Hepatocyte (in vitro differentiated cells): Measurements from ENCODE around the gene DAB2IP. TPM values are rescaled to one million over a fixed set of nuclear protein-coding genes. Genes with fewer than 3 reads are reported as not detected.

Experiments
- DNase-seq: peaks from one replicate; pipeline ENCODE4 v3.0.0-alpha.2; 2016; ENCODE audit warnings: low spot score
- H2AFZ ChIP-seq: fragments of 200-600 bp; sonication (generic); 2 replicates; pipeline ENCODE4 v1.6.0; 2016; ENCODE audit warnings: antibody characterized with exemption, mild to moderate bottlenecking
- H3K27ac ChIP-seq: fragments of 200-600 bp; sonication (generic); 2 replicates; pipeline ENCODE4 v1.5.1; 2016; ENCODE audit warnings: mild to moderate bottlenecking
- H3K27me3 ChIP-seq: fragments of 200-600 bp; sonication (generic); 2 replicates; pipeline ENCODE4 v1.6.1; 2016
- H3K36me3 ChIP-seq: fragments of 200-600 bp; sonication (generic); replicated peaks from 2 replicates; pipeline ENCODE4 v1.5.1; 2016; ENCODE audit warnings: low read depth; ENCODE audit not compliant: insufficient read depth
- H3K4me1 ChIP-seq: fragments of 200-600 bp; sonication (generic); 2 replicates; pipeline ENCODE4 v1.5.1; 2016; ENCODE audit warnings: mild to moderate bottlenecking, moderate library complexity; ENCODE audit not compliant: insufficient read depth
- H3K4me2 ChIP-seq: fragments of 200-600 bp; sonication (generic); 2 replicates; pipeline ENCODE4 v1.6.0; 2016
- H3K4me3 ChIP-seq: fragments of 200-600 bp; sonication (generic); 2 replicates; pipeline ENCODE4 v1.5.1; 2016; ENCODE audit warnings: mild to moderate bottlenecking
- H3K79me2 ChIP-seq: fragments of 200-600 bp; sonication (generic); 2 replicates; pipeline ENCODE4 v1.6.0; 2017; ENCODE audit warnings: mild to moderate bottlenecking
- H3K9me2 ChIP-seq: fragments of 200-600 bp; sonication (generic); replicated peaks from 2 replicates; pipeline ENCODE4 v1.6.0; 2017; ENCODE audit warnings: mild to moderate bottlenecking; ENCODE audit not compliant: insufficient read depth
- H3K9me3 ChIP-seq: fragments of 200-600 bp; sonication (generic); 2 replicates; pipeline ENCODE4 v1.5.1; 2016; ENCODE audit warnings: low read depth, mild to moderate bottlenecking
- H4K20me1 ChIP-seq: fragments of 200-600 bp; sonication (generic); 2 replicates; pipeline ENCODE4 v1.6.0; 2016; ENCODE audit warnings: mild to moderate bottlenecking; ENCODE audit not compliant: insufficient read depth, poor library complexity, severe bottlenecking
- EZH2 ChIP-seq: fragments of 200-600 bp; sonication (generic); IDR thresholded peaks from 2 replicates; pipeline ENCODE4 v1.6.1; 2016; ENCODE audit warnings: antibody characterized with exemption, mild to moderate bottlenecking, borderline replicate concordance
- EZH2phosphoT487 ChIP-seq: fragments of 200-600 bp; sonication (generic); IDR thresholded peaks from one replicate; pipeline ENCODE4 v1.6.1; 2018; ENCODE audit warnings: antibody characterized with exemption, mild to moderate bottlenecking, low read depth, moderate library complexity; ENCODE audit not compliant: unreplicated experiment, severe bottlenecking
- WGBS: methylation state at CpG from one replicate; pipeline ENCODE4 v1.1.6; 2016; ENCODE audit warnings: low lambda C conversion rate; ENCODE audit errors: missing lambda C conversion rate; 5-methylcytosine and 5-hydroxymethylcytosine counted together
- polyA plus RNA-seq: library from polyadenylated mRNA; unstranded; fragments of >200 nt; fragmentation: Nextera tagmentation; extraction: Ambion mirVana; gene quantifications from 2 replicates; pipeline ENCODE4 v1.2.1, GENCODE V29; 2016
- total RNA-seq: library from RNA; depleted of rRNA; stranded (reverse); fragments of >200 nt; gene quantifications from 2 replicates; pipeline ENCODE4 v1.2.3, GENCODE V29; 2014
- TF ChIP-seq, protein P1 (sequence below): fragments of 200-600 bp; sonication (generic); IDR thresholded peaks from 2 replicates; pipeline ENCODE4 v1.5.1; 2016; ENCODE audit warnings: antibody characterized with exemption, mild to moderate bottlenecking; ENCODE audit not compliant: poor library complexity

Gene DAB2IP
- total and polyA plus RNA-seq, 2 experiments from 2014 or later = 11.6 to 31.0 TPM

DNA sequence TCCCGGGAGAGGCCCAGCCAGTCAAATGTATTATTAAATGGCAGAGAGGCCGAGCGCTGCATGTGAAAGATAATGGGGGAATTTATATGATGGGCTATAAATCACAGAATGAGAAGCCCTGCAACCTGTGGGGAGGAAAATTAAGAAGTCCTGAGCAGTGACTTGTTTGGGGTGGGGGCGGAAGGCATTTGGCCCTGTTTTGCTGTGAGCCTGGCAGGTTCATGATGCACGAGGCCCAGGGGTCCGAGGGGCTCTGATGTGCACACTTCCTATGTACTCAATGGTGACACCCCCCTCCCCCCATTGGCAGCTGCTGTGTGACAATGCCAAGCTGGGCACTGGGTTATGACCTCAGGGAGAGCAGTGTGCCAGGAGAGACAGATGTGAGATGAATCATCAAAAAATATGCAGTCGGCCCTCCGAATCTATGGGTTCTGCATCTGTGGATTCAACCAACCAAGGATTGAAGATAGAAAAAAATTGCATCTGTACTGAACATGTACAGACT lies 13.7 kb upstream of the DAB2IP start:
- no peaks in the 10 kb centered on the region for H3K36me3 ChIP-seq

DNA sequence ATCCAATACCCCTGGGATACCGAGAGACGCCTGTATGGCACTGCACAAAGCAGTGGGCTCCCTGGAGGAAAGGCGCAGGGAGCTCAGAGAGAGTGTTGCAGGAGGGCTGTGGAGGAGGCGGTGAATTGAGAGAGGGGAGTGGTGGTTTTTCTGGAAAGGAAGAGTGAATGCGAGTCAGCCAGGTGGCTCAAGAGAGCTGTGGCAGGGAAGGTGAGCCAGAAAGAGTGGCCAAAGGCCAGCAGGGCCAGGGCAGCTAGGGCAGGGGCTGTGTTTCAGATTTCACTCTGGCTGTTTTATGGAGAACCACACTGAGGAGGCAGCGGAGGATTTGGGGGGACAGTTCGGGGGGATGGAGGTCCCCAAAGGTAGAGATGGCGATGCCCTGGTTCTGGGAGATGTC lies 13.0 kb upstream of the DAB2IP start:
- no peak for DNase-seq
- Histone ChIP-seq H3K27me3 (no peaks in the 10 kb centered on the region), H4K20me1 (no peaks in the 10 kb centered on the region), H3K4me3 (no peak overlapping the region), H3K27ac (no peak overlapping the region), H3K9me2 (no peaks in the 10 kb centered on the region), H3K79me2 (no peaks in the 10 kb centered on the region), H3K4me2 (no peak overlapping the region), H3K36me3 (no peaks in the 10 kb centered on the region), H3K4me1 (peaks cover 30% of the 10 kb centered on the region), H3K9me3 (no peaks in the 10 kb centered on the region), H2AFZ (no peak overlapping the region)
- TF ChIP-seq, protein P1, sequence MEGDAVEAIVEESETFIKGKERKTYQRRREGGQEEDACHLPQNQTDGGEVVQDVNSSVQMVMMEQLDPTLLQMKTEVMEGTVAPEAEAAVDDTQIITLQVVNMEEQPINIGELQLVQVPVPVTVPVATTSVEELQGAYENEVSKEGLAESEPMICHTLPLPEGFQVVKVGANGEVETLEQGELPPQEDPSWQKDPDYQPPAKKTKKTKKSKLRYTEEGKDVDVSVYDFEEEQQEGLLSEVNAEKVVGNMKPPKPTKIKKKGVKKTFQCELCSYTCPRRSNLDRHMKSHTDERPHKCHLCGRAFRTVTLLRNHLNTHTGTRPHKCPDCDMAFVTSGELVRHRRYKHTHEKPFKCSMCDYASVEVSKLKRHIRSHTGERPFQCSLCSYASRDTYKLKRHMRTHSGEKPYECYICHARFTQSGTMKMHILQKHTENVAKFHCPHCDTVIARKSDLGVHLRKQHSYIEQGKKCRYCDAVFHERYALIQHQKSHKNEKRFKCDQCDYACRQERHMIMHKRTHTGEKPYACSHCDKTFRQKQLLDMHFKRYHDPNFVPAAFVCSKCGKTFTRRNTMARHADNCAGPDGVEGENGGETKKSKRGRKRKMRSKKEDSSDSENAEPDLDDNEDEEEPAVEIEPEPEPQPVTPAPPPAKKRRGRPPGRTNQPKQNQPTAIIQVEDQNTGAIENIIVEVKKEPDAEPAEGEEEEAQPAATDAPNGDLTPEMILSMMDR = no peak
- TF ChIP-seq EZH2phosphoT487 = no peak
- no peak for TF ChIP-seq EZH2
- 96% methylated on average over 8 of the region's 8 CpGs for WGBS

More for the DNA sequence above, 13.7 kb upstream of the DAB2IP start:
- Histone ChIP-seq H2AFZ (no peak overlapping the region), H3K27ac (no peak overlapping the region), H3K27me3 (no peaks in the 10 kb centered on the region), H4K20me1 (no peaks in the 10 kb centered on the region), H3K9me2 (no peaks in the 10 kb centered on the region), H3K79me2 (no peaks in the 10 kb centered on the region), H3K4me1 (peaks cover 30% of the 10 kb centered on the region), H3K9me3 (no peaks in the 10 kb centered on the region), H3K4me3 (no peak overlapping the region), H3K4me2 (no peak overlapping the region)
- WGBS = 77% methylated on average over 8 of the region's 8 CpGs
- TF ChIP-seq EZH2 (no peak), EZH2phosphoT487 (no peak)
- TF ChIP-seq, protein P1 = no peak
- DNase-seq = no peak

DNA sequence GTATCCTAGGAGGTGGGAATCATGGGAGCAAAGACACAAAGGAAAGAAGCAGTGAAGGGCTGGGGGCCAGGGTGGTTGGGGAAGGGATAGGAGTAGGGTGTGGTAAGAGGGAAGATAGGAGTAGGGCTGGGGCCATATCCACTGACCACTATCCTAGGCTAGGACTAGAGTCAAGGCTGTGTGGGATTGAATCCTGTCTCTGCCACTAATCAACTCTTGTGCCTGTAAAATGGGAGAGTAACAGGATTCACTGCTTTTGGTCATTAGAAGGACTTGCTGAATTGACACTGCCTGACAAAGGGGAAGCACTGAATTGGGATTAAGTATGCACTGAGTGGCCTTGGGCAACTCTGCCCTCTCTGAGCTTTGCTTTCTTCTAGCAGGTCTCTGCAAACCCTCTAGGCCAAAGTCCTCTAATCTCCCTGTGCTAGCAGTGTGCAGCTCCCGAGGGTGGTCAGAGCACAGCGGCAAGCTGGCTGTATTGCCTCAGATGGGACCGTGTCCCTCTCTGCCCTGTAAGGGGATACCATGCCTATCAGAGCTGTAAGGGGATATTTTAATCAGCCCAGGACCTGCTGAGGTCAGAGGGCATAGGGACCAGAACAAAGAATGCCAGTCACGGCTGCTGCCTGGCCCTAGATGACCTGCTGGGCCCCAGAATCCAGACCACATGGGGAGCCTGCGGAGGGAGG lies 12.4 kb upstream of the DAB2IP start:
- no peaks in the 10 kb centered on the region for H3K9me2 ChIP-seq
- no peak overlapping the region for H3K4me3 ChIP-seq
- TF ChIP-seq EZH2 (no peak), EZH2phosphoT487 (no peak)
- TF ChIP-seq, protein P1 = no peak
- H3K9me3 ChIP-seq = no peaks in the 10 kb centered on the region
- no peaks in the 10 kb centered on the region for H3K36me3 ChIP-seq
- H3K79me2 ChIP-seq = no peaks in the 10 kb centered on the region
- no peak overlapping the region for H2AFZ ChIP-seq
- 79% methylated on average over 5 of the region's 5 CpGs for WGBS
- H3K4me2 ChIP-seq = no peak overlapping the region
- DNase-seq = no peak
- H3K27me3 ChIP-seq = no peaks in the 10 kb centered on the region
- H4K20me1 ChIP-seq = no peaks in the 10 kb centered on the region
- peaks cover 27% of the 10 kb centered on the region for H3K4me1 ChIP-seq
- H3K27ac ChIP-seq = no peak overlapping the region
